NCI-H128 (cell line): ENCODE measurements around the gene DYSF.
"Not testable (repeated sequence)": the region's sequence is repeated elsewhere in the genome, so short reads cannot be mapped to it uniquely, and the experiment has no call there.

Source experiments
- DNase-seq: peaks from one replicate; lab custom pipeline; 2025; ENCODE audit not compliant: unreplicated experiment; lab: John Stamatoyannopoulos, UW

Gene DYSF

DNA sequence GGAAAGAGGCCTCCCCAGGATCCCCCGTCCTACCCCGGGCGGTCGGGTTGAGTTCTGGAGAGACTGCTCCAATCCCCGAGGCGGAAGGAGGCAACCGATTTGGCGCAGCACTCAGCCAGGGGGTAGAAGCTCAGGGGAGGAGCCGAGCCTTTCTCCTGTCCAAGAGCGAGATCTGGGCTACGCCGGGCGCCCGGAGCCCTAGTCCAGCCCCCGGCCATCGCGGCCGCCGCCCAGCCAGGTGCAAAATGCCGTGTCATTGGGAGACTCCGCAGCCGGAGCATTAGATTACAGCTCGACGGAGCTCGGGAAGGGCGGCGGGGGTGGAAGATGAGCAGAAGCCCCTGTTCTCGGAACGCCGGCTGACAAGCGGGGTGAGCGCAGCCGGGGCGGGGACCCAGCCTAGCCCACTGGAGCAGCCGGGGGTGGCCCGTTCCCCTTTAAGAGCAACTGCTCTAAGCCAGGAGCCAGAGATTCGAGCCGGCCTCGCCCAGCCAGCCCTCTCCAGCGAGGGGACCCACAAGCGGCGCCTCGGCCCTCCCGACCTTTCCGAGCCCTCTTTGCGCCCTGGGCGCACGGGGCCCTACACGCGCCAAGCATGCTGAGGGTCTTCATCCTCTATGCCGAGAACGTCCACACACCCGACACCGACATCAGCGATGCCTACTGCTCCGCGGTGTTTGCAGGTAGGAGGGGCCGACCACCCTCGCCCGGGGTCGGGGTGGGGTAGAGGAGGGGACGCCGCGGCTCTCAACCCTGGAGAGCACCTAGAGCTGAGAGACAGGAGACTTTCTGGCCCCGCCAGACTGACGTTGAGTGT, at the start of gene DYSF:
TSS of gene DYSF (plus strand) at position 158 of the 817 bp plus-strand sequence.
- no peak for DNase-seq

DNA sequence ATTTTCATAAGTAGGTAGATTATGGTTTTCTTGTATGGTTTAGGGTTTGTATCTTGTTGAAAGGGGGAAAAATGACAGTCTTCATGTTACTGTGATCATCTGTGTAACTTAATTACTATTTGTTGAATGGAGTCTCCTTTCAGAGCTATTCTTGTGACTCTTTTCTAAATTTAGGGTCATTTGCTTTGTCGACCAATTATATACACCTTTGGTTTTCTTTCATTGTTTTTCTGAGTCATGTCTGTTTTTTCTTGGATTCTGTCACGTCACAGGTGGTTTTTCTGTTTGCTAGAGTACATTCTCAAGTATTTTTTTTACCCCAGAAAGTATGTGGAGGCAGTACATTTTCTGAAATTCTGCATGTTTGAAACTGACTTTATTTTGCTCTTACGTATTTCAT, 43.8 kb upstream of the DYSF start:
- no peak for DNase-seq

DNA sequence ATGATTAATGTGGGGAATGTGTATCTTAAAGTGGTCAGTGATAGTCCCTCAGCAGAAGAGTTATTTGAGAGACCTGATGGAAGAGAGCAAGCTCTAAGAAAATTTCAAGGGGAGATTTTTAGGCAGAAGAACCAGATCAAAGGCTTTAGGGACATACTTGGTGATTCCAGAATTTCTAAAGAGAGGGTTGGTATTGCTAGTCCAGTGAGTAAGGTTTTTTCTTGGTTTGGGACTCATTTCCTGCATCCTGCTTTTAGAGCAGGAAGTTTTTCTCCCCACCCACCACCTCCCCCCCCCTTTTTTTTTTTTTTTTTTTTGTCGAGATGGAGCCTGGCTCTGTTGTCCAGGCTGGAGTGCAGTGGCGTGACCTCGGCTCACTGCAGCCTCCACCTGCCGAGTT, 42.7 kb upstream of the DYSF start:
- DNase-seq = no peak

DNA sequence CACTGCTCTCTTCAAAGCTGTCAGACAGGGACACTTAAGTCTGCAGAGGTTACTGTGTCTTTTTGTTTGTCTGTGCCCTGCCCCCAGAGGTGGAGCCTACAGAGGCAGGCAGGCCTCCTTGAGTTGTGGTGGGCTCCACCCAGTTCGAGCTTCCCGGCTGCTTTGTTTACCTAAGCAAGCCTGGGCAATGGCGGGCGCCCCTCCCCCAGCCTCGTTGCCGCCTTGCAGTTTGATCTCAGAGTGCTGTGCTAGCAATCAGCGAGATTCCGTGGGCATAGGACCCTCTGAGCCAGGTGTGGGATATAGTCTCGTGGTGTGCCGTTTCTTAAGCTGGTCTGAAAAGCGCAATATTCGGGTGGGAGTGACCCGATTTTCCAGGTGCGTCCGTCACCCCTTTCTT, 36.5 kb upstream of the DYSF start:
- not testable (repeated sequence) for DNase-seq

DNA sequence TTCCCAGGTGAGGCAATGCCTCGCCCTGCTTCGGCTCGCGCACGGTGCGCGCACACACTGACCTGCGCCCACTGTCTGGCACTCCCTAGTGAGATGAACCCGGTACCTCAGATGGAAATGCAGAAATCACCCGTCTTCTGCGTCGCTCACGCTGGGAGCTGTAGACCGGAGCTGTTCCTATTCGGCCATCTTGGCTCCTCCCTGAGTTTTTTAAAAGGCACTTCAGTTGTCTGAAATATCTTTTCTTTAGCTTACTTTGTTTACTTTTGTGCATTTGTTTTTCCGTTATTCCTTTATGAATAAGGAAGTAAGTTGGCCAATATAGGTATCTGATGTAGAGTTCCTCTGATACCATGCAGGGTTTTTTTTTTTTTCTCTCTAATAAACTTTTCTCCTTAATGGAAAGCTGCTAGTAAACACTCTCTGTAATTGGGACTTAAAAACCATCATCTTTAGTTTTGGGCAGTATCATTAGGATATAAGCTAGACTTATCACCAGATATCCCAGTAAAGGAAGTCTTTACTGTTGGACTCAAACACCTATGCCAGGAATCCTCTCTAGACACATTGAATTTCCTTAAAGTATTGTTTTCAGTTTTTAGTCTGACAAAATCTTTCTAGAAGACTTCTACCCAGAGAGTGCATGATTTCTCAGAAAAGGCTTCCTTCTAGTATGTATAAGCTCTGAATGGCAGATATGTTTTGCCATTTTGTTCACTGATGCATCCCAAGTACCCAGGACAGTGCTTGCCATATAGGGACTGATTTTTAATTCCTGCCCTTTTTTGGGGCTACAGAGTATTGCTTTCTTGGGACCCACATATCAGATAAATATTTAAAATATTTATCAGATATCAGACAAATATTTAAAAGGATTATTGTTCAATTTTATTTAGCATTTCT, 35.8 kb upstream of the DYSF start:
- no peak for DNase-seq

DNA sequence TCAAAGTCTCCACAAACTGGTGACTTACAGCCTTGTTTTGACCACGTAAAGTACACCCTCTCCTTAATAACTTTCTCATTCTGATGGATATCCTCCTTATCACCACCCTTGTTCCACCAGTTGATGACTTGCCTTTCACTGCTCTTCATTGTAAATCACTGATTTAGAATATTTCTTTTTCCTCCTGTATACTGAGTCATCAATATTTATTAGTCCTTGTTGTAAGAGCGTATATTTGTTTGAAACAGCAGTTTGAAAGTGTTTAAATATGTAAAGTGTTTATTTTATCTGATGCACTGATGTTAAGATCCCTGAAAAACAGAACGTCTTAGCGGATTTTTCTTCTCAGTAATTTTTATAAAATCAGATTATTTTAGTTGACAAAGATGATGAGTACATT, 34.2 kb upstream of the DYSF start:
- DNase-seq = no peak

DNA sequence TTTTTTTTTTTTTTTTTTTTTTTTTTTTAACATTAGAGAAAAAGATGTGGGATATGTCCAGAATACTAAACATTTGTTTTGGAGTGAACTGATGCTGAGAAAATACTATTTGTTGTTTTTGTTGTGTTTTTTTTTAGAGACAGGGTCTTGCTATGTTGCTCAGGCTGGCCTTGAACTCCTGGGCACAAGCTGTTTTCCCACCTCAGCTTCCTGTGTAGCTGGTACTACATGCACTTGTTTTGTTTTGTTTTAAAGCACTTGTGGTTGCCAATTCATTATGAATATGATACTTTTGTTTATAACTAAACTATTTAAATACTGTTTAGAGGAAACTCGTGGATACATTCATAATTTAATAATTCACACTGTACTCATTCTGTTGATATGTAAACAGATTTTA, 33.4 kb upstream of the DYSF start:
- DNase-seq = no peak

DNA sequence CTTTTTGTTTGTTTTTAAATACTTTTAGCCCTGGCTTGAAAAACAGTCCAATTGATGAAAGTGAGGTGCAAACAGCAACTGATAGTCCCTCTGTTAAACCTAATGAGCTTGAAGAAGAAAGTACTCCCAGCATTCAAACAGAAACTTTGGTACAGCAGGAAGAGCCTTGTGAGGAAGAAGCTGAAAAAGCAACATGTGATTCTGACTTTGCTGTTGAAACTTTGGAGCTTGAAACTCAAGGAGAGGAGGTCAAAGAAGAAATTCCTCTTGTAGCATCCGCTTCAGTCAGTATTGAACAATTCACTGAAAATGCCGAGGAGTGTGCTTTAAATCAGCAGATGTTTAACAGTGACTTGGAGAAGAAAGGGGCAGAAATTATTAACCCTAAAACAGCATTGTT, 30.6 kb upstream of the DYSF start:
- no peak for DNase-seq

DNA sequence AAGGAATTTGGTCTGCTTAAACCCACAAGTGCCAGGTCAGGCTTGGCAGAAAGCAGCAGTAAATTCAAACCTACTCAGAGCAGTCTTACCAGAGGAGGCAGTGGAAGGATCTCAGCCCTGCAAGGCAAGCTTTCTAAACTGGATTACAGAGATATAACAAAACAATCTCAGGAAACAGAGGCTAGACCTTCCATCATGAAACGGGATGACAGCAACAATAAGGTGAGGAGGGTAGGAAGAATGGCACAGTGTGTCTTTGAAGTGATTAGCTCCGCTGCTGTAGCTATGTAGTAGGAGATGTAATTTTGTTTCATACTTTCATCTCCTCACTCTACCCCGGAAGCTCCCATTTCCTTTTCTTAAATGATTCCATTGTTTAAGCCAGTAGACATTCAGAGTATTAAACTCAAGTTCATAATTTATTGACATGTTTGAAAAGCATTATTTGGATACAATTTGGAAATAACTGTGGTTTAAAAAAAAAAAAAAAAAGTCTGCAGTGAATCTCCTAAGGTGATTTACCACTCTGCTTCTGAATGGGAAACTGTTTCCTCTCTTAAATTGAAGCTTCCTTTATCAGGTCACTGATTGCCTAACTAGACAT, 29.4 kb upstream of the DYSF start:
- DNase-seq = no peak

DNA sequence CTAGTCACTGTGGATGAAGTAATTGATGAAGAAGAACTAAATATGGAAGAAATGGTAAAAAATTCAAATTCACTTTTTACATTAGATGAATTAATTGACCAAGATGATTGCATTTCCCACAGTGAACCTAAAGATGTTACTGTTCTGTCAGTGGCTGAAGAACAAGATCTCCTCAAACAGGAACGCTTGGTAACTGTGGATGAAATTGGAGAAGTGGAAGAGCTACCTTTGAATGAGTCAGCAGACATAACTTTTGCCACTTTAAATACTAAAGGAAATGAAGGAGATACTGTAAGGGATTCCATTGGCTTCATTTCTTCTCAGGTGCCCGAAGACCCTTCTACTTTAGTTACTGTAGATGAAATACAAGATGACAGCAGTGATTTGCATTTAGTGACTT, 26.6 kb upstream of the DYSF start:
- DNase-seq = no peak

DNA sequence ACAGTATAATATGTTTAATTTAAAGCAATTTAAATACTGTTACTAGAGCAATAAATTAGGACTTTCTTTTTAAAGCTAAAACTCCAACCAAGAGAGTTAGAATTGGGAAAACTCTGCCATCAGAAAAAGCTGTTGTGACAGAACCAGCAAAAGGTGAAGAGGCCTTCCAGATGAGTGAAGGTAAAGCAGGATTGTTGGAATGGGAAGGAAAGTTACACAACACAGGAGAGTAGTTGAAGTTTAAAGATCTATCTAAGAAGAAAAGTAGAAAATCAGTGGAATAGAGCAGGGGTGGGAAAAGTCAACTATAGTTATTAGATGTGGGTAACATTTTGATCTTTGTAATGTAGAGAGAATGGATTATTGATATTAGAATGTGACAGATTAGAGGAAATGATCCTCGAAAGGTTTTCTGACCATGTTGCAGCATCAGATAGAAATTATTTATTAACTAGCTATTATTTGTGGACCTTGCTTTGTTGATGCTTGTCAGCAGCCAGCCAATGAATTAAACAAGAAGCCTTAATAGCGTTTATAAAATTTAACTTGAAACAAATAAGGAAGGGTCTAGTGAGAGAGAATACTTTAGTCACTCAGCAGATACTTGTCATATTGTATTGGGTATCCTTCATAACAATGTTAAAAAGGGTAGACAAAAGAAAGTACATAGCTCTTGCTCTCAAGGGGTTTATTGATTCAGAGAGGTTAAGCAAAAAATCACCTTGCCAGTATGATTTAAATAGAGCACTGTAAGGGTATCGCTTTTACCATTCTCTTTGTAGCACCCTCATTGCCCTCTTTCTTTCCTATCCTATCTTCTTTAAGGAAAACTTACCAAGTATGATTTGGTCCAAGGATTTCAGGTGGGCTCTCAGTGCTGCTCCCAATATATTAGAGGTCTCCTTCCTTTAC, 24.6 kb upstream of the DYSF start:
- no peak for DNase-seq

DNA sequence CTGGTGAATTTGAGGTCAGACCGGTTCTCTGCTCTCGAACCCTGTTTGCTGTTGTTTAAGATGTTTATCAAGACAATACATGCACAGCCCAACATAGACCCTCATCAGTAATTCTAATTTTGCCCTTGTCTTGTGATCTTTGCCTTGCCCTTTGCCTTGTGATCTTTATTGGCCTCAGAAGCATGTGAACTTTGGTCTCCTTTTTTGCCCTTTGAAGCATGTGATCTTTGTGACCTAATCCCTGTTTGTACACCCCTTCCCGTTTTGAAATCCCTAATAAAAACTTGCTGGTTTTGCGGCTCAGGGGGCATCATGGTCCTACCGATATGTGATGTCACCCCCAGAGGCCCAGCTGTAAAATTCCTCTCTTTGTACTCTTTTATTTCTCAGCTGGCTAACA, 8.2 kb upstream of the DYSF start:
- DNase-seq = not testable (repeated sequence)

DNA sequence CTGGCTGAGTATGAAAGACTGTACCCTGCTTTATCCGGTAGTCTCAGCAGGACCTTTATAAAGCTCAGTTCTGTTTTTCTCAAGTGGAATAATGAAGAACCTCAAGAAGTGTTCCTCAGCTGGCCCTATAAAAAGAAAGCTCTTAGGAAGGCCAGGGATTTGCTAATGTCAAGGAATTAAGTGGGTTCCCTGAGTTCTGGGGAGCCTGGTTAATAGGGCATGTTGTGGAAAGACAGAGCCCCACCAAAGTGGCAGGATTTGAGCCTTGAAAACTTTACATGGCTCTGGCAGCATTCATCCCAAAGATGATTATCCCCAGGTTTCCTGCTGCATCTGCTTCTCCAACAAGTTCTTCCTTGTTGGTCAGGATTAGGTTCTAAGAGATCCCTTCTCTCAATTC, 6.9 kb upstream of the DYSF start:
- DNase-seq = no peak

DNA sequence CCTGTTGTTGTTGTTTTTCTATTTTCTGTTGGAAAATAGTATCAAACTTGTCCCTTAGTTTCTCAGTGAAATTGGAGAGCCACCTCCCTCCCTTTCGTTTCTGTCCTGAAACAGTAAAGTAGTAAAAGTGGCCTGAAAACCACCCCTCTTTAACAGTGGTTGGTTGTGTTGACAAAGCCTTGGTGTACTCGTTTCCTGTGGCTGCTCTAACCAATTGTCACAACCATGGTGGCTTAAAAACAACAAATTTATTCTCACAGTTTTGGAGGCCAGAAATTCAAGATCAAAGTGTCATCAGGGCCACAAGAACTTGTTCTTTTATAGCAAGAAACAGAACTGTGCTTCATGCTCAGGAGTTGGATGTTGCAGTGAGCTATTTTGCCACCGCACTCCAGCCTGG, 4.0 kb upstream of the DYSF start:
- no peak for DNase-seq

DNA sequence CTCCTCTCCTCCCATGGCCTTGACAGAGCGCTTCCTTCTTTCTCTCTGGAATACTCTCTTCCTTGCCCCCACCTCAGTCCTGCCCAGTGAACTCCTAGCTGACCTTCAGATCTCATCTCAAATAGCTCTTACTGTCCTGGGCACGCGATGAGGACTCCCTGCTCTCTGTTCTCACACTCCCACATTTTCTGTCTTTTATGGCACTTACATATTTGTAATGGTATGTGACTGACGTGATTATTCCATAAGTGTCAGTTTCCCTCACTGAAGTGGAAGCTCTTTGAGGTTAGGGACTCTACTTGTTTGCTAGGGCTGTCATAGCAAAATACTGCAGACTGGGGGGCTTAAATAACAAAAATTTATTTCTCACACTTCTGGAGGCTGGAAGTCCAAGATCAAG, 1.7 kb upstream of the DYSF start:
- no peak for DNase-seq

DNA sequence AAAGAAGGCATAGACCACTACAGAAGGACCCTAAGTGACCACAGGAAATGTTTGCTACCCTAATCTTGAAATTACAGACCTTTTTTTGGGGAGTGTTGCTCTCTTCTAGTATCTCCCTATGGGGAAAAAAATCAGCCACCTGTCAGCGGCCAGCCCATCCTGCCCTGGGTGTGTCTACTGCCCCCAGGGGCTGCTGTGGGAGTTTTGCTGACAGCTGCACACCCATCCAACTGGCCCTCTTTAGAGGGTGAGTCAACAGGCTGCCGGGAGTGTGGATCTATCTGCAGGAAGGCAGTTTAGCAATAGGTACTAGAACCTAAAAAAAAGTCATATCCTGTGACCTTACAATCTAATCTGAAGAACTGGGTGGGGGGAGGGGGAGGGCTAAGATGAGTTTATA, 796 bp upstream of the DYSF start:
- DNase-seq = no peak

DNA sequence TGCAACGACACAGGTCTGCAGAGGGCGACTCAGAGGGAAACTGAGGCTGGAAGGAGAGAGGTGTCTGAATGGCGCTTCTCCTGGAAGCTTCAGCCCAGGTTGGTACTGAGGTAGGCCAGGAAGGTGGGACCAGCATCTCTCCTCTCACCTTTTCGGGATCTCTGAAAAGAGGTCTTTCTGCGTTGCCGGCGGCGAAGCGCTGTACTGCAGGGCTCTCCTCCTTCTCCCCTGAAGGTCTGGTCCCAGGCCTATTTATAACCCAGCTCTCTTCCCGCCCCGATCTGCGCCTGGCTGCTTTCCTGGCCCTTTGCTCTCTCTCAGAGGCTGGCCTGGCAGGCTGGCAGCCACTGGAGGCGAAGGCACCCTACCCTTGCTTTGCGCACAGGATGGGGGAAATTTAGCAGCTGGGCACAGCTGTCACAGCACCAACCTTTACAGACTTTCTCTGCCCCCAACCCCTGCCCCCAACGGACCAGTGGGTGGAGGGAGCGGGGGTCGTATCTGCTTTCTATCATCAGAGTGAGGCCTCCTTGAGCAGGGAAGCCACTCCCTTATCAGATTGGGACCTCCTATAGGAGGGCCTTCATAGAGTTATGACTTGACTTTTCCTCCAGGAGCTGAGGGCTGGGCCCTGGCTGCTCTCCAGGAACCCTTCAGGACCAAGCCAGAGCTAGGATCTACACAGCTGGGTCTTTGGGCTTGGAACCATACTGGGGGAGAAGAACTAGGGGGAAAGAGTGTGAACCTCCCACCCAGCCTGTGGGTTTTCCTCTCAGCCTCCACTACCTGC, 1.1 kb downstream of the DYSF start:
- no peak for DNase-seq

DNA sequence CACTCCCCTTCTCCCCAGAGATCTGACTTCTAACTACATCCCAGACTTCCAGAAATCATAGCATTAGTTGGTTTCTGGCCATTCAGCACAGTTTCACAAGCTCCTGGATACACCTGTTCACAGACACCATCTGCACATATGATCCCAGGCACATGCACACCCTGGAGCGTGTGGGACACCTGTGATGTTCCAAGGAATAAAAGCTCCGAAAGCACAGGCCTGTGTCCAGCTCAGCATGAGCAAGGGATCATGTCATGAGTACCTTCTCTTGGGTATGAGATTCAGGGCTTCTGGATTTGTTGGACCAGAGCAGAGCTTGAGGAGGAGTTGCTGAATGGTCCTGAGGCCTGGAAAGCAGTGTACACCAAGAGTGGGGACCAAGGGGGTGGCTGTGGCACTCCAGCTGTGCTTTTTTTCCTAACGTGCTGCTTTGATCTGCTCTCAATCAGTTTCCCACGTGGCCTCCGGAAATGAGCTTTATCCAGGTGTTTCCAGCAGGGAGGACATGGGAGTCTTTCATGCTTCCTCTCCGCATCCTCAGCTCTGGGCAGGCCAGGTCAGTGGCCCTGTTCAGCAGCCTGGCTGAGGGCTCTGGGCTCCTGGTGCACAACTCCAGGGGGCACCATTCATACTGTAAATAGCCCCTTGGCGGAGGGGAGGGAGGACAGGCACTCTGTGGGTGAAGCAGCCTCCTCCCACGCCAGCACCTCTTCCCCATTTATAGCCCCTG, 1.8 kb downstream of the DYSF start:
- no peak for DNase-seq
